K562 (cell line): ENCODE measurements around the gene CD164L2. TPM values are rescaled to one million over a fixed set of nuclear protein-coding genes. Genes with fewer than 3 reads are reported as not detected.

Experiments used
- BMI1 ChIP-seq: fragments of 150-350 bp; IDR thresholded peaks from 2 replicates; pipeline ENCODE4 v1.6.1; 2014; ENCODE audit warnings: low read length
- POLR2A ChIP-seq: fragments of 450-650 bp; conservative IDR thresholded peaks from 2 replicates; pipeline ENCODE4 v1.6.1; 2016
- RAD21 ChIP-seq, 2 experiments: fragments of 250-450 bp in 1 of 2; fragments of 450-650 bp in 1 of 2; sonication (Bioruptor Pico) in 1 of 2; formaldehyde crosslinking in 1 of 2; IDR thresholded peaks in 1 of 2; conservative IDR thresholded peaks in 1 of 2; 2 replicates each; pipeline versions ENCODE4 v1.4.0 to v1.8.0; 2020 to 2022; ENCODE audit warnings: mild to moderate bottlenecking in 2 of 2, moderate library complexity in 1 of 2
- SMAD2 ChIP-seq: fragments of 150-350 bp; IDR thresholded peaks from 2 replicates; pipeline ENCODE4 v1.6.1; 2014; ENCODE audit warnings: low read depth, mild to moderate bottlenecking, low read length
- ZBTB1 ChIP-seq: sonication (generic); formaldehyde crosslinking; IDR thresholded peaks from 2 replicates; pipeline ENCODE4 v1.8.1; 2023; ENCODE audit warnings: missing genetic modification reagents, low read depth, mild to moderate bottlenecking, borderline replicate concordance
- ZNF316 ChIP-seq: fragments of 450-650 bp; IDR thresholded peaks from 2 replicates; pipeline ENCODE4 v1.6.1; 2016
- polyA plus RNA-seq, 8 experiments: library from polyadenylated mRNA; depleted of rRNA in 4 of 8; stranded (reverse) in 5 of 8; unstranded in 3 of 8; fragments of >200 nt; fragmentation: Nextera tagmentation in 2 of 8; fragmentation: Illumina TruSeq in 1 of 8; extraction: Ambion mirVana in 2 of 8; extraction: Trizol in 1 of 8; gene quantifications; 2 replicates each; pipeline versions ENCODE4 v1.2.1 to v1.2.3, GENCODE V29; 2011 to 2014; ENCODE audit warnings: inconsistent platforms in 1 of 8, missing spikeins in 1 of 8
- total RNA-seq, 7 experiments: library from RNA; depleted of rRNA in 6 of 7; stranded (reverse); fragments of >200 nt in 6 of 7; fragmentation: Illumina TruSeq in 2 of 7; extraction: Trizol in 2 of 7; gene quantifications; 2 replicates each; pipeline versions ENCODE4 v1.2.1 to v1.2.3, GENCODE V29; 2011 to 2021; ENCODE audit warnings: low replicate concordance in 1 of 7
- TF ChIP-seq, protein P1 (sequence below): sonication (generic); IDR thresholded peaks from 2 replicates; pipeline ENCODE4 v1.6.1; 2016
- TF ChIP-seq, protein P2 (sequence below), 2 experiments: fragments of 450-650 bp in 1 of 2; sonication (generic) in 1 of 2; formaldehyde crosslinking in 1 of 2; IDR thresholded peaks in 1 of 2; conservative IDR thresholded peaks in 1 of 2; 2 replicates each; pipeline versions ENCODE4 v1.6.1 to v1.8.1; 2016 to 2023; ENCODE audit warnings: mild to moderate bottlenecking in 2 of 2, moderate library complexity in 2 of 2, inconsistent platforms in 1 of 2, missing genetic modification reagents in 1 of 2
- TF ChIP-seq, protein P3 (sequence below), 2 experiments: fragments of 450-650 bp in 1 of 2; sonication (generic) in 1 of 2; formaldehyde crosslinking in 1 of 2; IDR thresholded peaks; 2 replicates each; pipeline versions ENCODE4 v1.7.1 to v1.9.0; 2016 to 2022; ENCODE audit warnings: inconsistent platforms in 1 of 2, mild to moderate bottlenecking in 1 of 2, missing genetic modification reagents in 1 of 2
- TF ChIP-seq, protein P4 (sequence below): fragments of 450-650 bp; IDR thresholded peaks from 2 replicates; pipeline ENCODE4 v1.6.1; 2018; ENCODE audit warnings: mild to moderate bottlenecking, low read depth; ENCODE audit not compliant: partially characterized antibody

Gene CD164L2
- total and polyA plus RNA-seq, 9 of the 15 experiments (the other 6 are each of a cell fraction or from before 2014, with no cell fraction given): 0.08 to 0.92 (median 0.38) TPM; not detected in 1

DNA sequence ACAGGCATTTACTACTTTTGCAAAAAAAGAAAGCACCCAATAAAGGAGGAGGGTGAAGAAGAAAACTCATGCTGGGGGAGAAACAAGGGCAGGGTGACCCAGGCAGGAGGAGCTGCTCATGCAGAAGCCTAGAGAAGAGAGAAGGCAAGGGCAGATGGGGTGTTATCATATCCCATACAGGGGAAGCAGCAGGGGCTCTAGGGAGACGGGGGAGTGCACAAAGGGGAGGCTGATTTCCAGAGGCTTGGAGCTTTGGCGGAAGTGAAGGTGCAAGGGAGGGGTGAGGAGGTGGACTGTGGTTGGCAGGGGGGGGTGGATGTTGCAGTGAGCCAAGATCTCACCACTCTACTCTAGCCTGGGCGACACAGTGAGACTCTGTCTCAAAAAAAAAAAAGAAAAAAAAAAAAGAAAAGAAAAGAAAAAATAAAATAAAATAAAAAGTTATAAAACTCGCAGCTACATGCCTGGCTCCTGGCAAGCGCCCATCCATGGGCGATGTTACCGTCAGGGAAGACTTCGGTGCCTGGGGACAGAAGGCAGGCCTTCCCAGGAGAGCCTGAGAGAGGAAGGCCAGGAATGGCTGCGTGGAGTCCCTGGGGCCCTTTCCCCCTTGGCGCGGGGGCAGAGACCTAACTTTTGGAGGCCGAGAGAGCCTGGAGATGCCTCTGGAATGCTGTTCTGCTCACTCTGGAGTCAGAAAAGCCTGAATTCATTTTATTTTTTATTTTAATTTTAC is 5.2 kb downstream of the CD164L2 start (continued):
- TF ChIP-seq, protein P1, sequence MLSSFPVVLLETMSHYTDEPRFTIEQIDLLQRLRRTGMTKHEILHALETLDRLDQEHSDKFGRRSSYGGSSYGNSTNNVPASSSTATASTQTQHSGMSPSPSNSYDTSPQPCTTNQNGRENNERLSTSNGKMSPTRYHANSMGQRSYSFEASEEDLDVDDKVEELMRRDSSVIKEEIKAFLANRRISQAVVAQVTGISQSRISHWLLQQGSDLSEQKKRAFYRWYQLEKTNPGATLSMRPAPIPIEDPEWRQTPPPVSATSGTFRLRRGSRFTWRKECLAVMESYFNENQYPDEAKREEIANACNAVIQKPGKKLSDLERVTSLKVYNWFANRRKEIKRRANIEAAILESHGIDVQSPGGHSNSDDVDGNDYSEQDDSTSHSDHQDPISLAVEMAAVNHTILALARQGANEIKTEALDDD: no peak
- TF ChIP-seq, protein P2, sequence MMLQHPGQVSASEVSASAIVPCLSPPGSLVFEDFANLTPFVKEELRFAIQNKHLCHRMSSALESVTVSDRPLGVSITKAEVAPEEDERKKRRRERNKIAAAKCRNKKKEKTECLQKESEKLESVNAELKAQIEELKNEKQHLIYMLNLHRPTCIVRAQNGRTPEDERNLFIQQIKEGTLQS (IDR thresholded peaks at IDR 0.05): no peak
- TF ChIP-seq, protein P2 (CRISPR knock-in tag; conservative IDR thresholded peaks at IDR 0.05): no peak
- TF ChIP-seq BMI1 (no peak), ZNF316 (no peak), POLR2A (no peak), SMAD2 (no peak), ZBTB1 (CRISPR knock-in tag) (no peak), RAD21 (CRISPR knock-in tag; conservative IDR thresholded peaks at IDR 0.05 in 1 of 2, IDR thresholded peaks at IDR 0.05 in 1 of 2) (no peak)
- TF ChIP-seq, protein P3, sequence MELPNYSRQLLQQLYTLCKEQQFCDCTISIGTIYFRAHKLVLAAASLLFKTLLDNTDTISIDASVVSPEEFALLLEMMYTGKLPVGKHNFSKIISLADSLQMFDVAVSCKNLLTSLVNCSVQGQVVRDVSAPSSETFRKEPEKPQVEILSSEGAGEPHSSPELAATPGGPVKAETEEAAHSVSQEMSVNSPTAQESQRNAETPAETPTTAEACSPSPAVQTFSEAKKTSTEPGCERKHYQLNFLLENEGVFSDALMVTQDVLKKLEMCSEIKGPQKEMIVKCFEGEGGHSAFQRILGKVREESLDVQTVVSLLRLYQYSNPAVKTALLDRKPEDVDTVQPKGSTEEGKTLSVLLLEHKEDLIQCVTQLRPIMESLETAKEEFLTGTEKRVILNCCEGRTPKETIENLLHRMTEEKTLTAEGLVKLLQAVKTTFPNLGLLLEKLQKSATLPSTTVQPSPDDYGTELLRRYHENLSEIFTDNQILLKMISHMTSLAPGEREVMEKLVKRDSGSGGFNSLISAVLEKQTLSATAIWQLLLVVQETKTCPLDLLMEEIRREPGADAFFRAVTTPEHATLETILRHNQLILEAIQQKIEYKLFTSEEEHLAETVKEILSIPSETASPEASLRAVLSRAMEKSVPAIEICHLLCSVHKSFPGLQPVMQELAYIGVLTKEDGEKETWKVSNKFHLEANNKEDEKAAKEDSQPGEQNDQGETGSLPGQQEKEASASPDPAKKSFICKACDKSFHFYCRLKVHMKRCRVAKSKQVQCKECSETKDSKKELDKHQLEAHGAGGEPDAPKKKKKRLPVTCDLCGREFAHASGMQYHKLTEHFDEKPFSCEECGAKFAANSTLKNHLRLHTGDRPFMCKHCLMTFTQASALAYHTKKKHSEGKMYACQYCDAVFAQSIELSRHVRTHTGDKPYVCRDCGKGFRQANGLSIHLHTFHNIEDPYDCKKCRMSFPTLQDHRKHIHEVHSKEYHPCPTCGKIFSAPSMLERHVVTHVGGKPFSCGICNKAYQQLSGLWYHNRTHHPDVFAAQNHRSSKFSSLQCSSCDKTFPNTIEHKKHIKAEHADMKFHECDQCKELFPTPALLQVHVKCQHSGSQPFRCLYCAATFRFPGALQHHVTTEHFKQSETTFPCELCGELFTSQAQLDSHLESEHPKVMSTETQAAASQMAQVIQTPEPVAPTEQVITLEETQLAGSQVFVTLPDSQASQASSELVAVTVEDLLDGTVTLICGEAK (IDR thresholded peaks at IDR 0.05): no peak
- TF ChIP-seq, protein P3 (CRISPR knock-in tag; IDR thresholded peaks at IDR 0.05): no peak
- TF ChIP-seq, protein P4, sequence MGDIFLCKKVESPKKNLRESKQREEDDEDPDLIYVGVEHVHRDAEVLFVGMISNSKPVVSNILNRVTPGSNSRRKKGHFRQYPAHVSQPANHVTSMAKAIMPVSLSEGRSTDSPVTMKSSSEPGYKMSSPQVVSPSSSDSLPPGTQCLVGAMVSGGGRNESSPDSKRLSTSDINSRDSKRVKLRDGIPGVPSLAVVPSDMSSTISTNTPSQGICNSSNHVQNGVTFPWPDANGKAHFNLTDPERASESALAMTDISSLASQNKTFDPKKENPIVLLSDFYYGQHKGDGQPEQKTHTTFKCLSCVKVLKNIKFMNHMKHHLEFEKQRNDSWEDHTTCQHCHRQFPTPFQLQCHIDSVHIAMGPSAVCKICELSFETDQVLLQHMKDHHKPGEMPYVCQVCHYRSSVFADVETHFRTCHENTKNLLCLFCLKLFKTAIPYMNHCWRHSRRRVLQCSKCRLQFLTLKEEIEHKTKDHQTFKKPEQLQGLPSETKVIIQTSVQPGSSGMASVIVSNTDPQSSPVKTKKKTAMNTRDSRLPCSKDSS: no peak
